SH-SY5Y (cell line): ENCODE data around the gene RXRA.

Experiments used
- GATA2 ChIP-seq: IDR thresholded peaks from 2 replicates; pipeline ENCODE4 v1.6.1; 2011; ENCODE audit warnings: mild to moderate bottlenecking, low read depth, low read length
- GATA3 ChIP-seq: IDR thresholded peaks from 2 replicates; pipeline ENCODE4 v1.6.1; 2011; ENCODE audit warnings: low read depth, mild to moderate bottlenecking, low read length, moderate library complexity

DNA sequence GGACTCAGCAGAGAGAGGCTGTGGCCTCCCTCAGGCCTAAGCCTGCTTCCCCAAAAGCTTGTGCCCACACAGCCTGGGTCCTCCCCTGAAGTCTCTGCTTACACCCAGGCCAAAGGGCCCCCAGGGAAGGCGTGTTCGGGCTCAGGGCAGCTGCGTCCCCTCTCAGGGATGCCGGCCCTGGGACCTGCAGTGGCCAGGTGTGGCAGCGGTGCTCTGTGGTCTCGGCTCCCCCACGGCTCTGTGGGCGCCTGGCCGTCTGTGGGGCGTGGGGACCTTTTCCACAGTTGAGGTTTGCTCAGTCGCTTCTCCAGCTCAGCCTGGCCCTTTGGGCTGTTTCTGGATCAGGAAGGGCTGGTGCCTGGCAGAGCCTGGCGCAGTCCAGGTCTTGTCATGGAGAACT is 75.9 kb downstream of the RXRA start:
- TF ChIP-seq GATA2 (no peak), GATA3 (no peak)
